DND-41 (cell line): Measurements from ENCODE around the gene TRIM13.

Experiments
- EZH2 ChIP-seq: IDR thresholded peaks from 3 replicates; pipeline ENCODE4 v1.6.1; 2012; ENCODE audit warnings: borderline replicate concordance, low read depth, mild to moderate bottlenecking, moderate library complexity, low read length, inconsistent platforms; ENCODE audit not compliant: severe bottlenecking
- TF ChIP-seq, protein P1 (sequence below): IDR thresholded peaks from 2 replicates; pipeline ENCODE4 v1.5.1; 2012; ENCODE audit warnings: borderline replicate concordance, low read length, moderate library complexity, mild to moderate bottlenecking; ENCODE audit not compliant: poor library complexity, severe bottlenecking; ENCODE audit errors: extremely low read depth

DNA sequence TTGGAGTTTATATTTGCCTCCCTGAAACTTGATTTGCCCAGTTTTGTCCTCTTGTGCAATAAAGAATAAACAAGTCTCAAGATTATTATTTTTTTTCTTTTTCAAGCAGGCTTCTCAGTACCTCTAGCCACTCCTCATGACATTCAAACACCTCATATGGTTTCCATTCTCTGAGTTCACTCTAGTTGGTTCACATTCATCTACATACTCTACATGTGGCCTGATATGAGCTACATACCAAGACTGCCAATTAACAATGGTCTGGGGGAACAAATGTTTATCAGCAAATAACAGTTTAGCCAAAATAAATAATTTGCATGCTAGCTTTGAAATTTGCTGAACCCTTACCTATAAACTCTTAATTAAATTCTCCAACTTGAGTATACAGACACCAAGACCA is 40.9 kb downstream of the TRIM13 start:
- TF ChIP-seq, protein P1, sequence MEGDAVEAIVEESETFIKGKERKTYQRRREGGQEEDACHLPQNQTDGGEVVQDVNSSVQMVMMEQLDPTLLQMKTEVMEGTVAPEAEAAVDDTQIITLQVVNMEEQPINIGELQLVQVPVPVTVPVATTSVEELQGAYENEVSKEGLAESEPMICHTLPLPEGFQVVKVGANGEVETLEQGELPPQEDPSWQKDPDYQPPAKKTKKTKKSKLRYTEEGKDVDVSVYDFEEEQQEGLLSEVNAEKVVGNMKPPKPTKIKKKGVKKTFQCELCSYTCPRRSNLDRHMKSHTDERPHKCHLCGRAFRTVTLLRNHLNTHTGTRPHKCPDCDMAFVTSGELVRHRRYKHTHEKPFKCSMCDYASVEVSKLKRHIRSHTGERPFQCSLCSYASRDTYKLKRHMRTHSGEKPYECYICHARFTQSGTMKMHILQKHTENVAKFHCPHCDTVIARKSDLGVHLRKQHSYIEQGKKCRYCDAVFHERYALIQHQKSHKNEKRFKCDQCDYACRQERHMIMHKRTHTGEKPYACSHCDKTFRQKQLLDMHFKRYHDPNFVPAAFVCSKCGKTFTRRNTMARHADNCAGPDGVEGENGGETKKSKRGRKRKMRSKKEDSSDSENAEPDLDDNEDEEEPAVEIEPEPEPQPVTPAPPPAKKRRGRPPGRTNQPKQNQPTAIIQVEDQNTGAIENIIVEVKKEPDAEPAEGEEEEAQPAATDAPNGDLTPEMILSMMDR: no peak
- TF ChIP-seq EZH2: no peak
